B cell (primary cell): ENCODE results near the gene GRK3. TPM values are rescaled to one million over a fixed set of nuclear protein-coding genes. Genes with fewer than 3 reads are reported as not detected.

Source experiments
- ATAC-seq: fragments of 200-7000 bp; cut with Tn5 transposase; one replicate; pipeline ENCODE4 v1.10.0; 2021; ENCODE audit warnings: low read depth, mild to moderate bottlenecking, moderate number of reproducible peaks, moderate library complexity
- CTCF ChIA-PET: fragments of 350-600 bp; sonication (Branson Sonifier 250); formaldehyde crosslinking; loops from one replicate; lab custom pipeline; 2021; ENCODE audit warnings: antibody characterized with exemption, inconsistent platforms; lab: Charles Lee
- POLR2A ChIA-PET: fragments of 350-600 bp; sonication (Branson Sonifier 250); formaldehyde crosslinking; loops from one replicate; lab custom pipeline; 2021; ENCODE audit warnings: antibody characterized with exemption; lab: Charles Lee
- DNase-seq: peaks from one replicate; pipeline ENCODE4 v3.0.0; 2013
- H2AFZ ChIP-seq: 2 replicates; pipeline ENCODE4 v1.6.1; 2012; ENCODE audit warnings: mild to moderate bottlenecking, low read depth, low read length; ENCODE audit not compliant: insufficient read depth, poor library complexity, severe bottlenecking
- H3K27ac ChIP-seq, 2 donors: 1 replicate in 1 of 2; 2 replicates in 1 of 2; pipeline ENCODE4 v1.5.1; 2012 to 2013; ENCODE audit warnings: low read length in 2 of 2, mild to moderate bottlenecking in 2 of 2, moderate library complexity in 1 of 2
- H3K27me3 ChIP-seq, 4 experiments: fragments of 200-600 bp in 1 of 4; sonication (generic) in 1 of 4; replicated peaks in 1 of 4; 1 replicate in 2 of 4; 2 replicates in 2 of 4; pipeline versions ENCODE4 v1.6.1 to v1.7.0; 2013 to 2016; ENCODE audit warnings: low read length in 3 of 4, mild to moderate bottlenecking in 2 of 4, mixed read lengths in 1 of 4, moderate library complexity in 1 of 4; ENCODE audit not compliant: insufficient read depth in 4 of 4, control insufficient read depth in 3 of 4; ENCODE audit errors: control extremely low read depth in 1 of 4
- H3K36me3 ChIP-seq, 2 experiments: replicated peaks in 1 of 2; 1 replicate in 1 of 2; 2 replicates in 1 of 2; pipeline versions ENCODE4 v1.6.1 to v1.7.1; 2013; ENCODE audit warnings: low read length in 1 of 2; ENCODE audit not compliant: insufficient read depth in 2 of 2, control insufficient read depth in 1 of 2; ENCODE audit errors: control extremely low read depth in 1 of 2, extremely low read depth in 1 of 2
- H3K4me1 ChIP-seq, 2 donors: fragments of 200-600 bp in 1 of 2; sonication (generic) in 1 of 2; 1 replicate in 1 of 2; 2 replicates in 1 of 2; pipeline versions ENCODE4 v1.5.1 to v1.6.1; 2013 to 2017; ENCODE audit warnings: low read length in 2 of 2; ENCODE audit not compliant: control insufficient read depth in 2 of 2, insufficient read depth in 2 of 2
- H3K4me2 ChIP-seq: replicated peaks from 2 replicates; pipeline ENCODE3; 2012; ENCODE audit warnings: mild to moderate bottlenecking, low read depth, low read length; ENCODE audit not compliant: poor library complexity, severe bottlenecking
- H3K4me3 ChIP-seq, 5 experiments: fragments of 200-600 bp in 1 of 5; sonication (generic) in 1 of 5; 1 replicate in 3 of 5; 2 replicates in 2 of 5; pipeline versions ENCODE4 v1.5.1 to v1.7.0; 2011 to 2016; ENCODE audit warnings: low read length in 4 of 5, mild to moderate bottlenecking in 4 of 5, low read depth in 2 of 5, control low read depth in 1 of 5, moderate library complexity in 1 of 5; ENCODE audit not compliant: insufficient read depth in 1 of 5; ENCODE audit errors: control extremely low read depth in 1 of 5, extremely low read depth in 1 of 5
- H3K79me2 ChIP-seq: fragments of 200-600 bp; sonication (generic); one replicate; pipeline ENCODE4 v1.6.0; 2016; ENCODE audit warnings: low read length; ENCODE audit not compliant: control insufficient read depth, insufficient read depth
- H3K9ac ChIP-seq: fragments of 200-600 bp; sonication (generic); 2 replicates; pipeline ENCODE4 v1.6.1; 2017; ENCODE audit warnings: mild to moderate bottlenecking, low read length, moderate library complexity
- H3K9me3 ChIP-seq, 3 donors: one replicate each; pipeline versions ENCODE4 v1.6.1 to v1.7.1; 2013; ENCODE audit warnings: low read length in 2 of 3; ENCODE audit not compliant: control insufficient read depth in 2 of 3, insufficient read depth in 1 of 3; ENCODE audit errors: control extremely low read depth in 1 of 3
- H4K20me1 ChIP-seq: 2 replicates; pipeline ENCODE4 v1.6.0; 2012; ENCODE audit warnings: mild to moderate bottlenecking, low read length; ENCODE audit not compliant: insufficient read depth, control insufficient read depth, poor library complexity, severe bottlenecking
- H3K27ac Mint-ChIP-seq: one replicate; pipeline ENCODE4 v1.8.0; 2021; ENCODE audit warnings: mixed read lengths
- H3K27me3 Mint-ChIP-seq: one replicate; pipeline ENCODE4 v1.8.0; 2021; ENCODE audit warnings: mixed read lengths
- H3K4me1 Mint-ChIP-seq: one replicate; pipeline ENCODE4 v1.8.0; 2021; ENCODE audit warnings: mixed read lengths
- H3K4me3 Mint-ChIP-seq: one replicate; pipeline ENCODE4 v1.8.0; 2021; ENCODE audit warnings: mixed read lengths
- H3K9me3 Mint-ChIP-seq: one replicate; pipeline ENCODE4 v1.8.0; 2022; ENCODE audit warnings: mixed read lengths; ENCODE audit not compliant: insufficient read depth
- EZH2 ChIP-seq: IDR thresholded peaks from 2 replicates; pipeline ENCODE4 v1.6.1; 2012; ENCODE audit warnings: borderline replicate concordance, low read depth, mild to moderate bottlenecking, moderate library complexity, low read length; ENCODE audit not compliant: insufficient read depth, poor library complexity, severe bottlenecking
- WGBS: methylation state at CpG from one replicate; pipeline ENCODE4 v1.1.5; 2013; ENCODE audit warnings: missing lambda C conversion rate; ENCODE audit not compliant: insufficient coverage; 5-methylcytosine and 5-hydroxymethylcytosine counted together
- intact Hi-C: fragments of 100-400 bp; cut with micrococcal nuclease; formaldehyde crosslinking; loops from one replicate; pipeline ENCODE4 v1.10.0; 2022
- polyA plus RNA-seq: library from polyadenylated mRNA; depleted of rRNA; stranded (reverse); fragments of >200 nt; gene quantifications from 2 replicates; pipeline ENCODE4 v1.2.3, GENCODE V29; 2012
- total RNA-seq, 2 donors: library from RNA; stranded (reverse); fragments of 120-200 nt in 1 of 2; gene quantifications; 1 replicate in 1 of 2; 2 replicates in 1 of 2; pipeline versions ENCODE4 v1.2.3 to v1.2.4, GENCODE V29; 2013 to 2022
- TF ChIP-seq, protein P1 (sequence below): fragments of 200-600 bp; IDR thresholded peaks from one replicate; pipeline ENCODE4 v1.8.0; 2022; ENCODE audit warnings: antibody characterized with exemption, mild to moderate bottlenecking

The GRK3 gene
- total and polyA plus RNA-seq, 2 donors (not counting 1 experiment from before 2014, with no cell fraction given) = 17.6 to 61.0 TPM

- H3K9me3 Mint-ChIP-seq = no peaks in the 10 kb centered on the region
- no peaks in the 10 kb centered on the region for H3K27me3 Mint-ChIP-seq
- Histone ChIP-seq H3K27ac (no peak overlapping the region), H3K9me3 (no peaks in the 10 kb centered on the region), H3K36me3 (peaks cover 4 to 81% of the 10 kb centered on the region in 2 experiments), H3K4me3 (no peak overlapping the region), H3K4me2 (no peak overlapping the region), H4K20me1 (peaks cover 11% of the 10 kb centered on the region), H3K4me1 (no peaks in the 10 kb centered on the region), H3K9ac (no peak overlapping the region), H2AFZ (no peak overlapping the region), H3K27me3 (no peaks in the 10 kb centered on the region), H3K79me2 (peaks cover 10% of the 10 kb centered on the region)
- no peak overlapping the region for H3K27ac Mint-ChIP-seq
- 100% methylated on average over 5 of the region's 7 CpGs for WGBS
- intact Hi-C loops = no loop called here
- POLR2A ChIA-PET = no interaction called here
- DNase-seq (no peak), ATAC-seq (no peak)
- H3K4me3 Mint-ChIP-seq = no peak overlapping the region
- CTCF ChIA-PET = interaction anchor here (1.6 to 1.7 kb wide), 2 partner anchors 167 to 248 kb away, joined by 4 to 10 read pairs; no protein-coding TSS in a partner anchor
- TF ChIP-seq, protein P1, sequence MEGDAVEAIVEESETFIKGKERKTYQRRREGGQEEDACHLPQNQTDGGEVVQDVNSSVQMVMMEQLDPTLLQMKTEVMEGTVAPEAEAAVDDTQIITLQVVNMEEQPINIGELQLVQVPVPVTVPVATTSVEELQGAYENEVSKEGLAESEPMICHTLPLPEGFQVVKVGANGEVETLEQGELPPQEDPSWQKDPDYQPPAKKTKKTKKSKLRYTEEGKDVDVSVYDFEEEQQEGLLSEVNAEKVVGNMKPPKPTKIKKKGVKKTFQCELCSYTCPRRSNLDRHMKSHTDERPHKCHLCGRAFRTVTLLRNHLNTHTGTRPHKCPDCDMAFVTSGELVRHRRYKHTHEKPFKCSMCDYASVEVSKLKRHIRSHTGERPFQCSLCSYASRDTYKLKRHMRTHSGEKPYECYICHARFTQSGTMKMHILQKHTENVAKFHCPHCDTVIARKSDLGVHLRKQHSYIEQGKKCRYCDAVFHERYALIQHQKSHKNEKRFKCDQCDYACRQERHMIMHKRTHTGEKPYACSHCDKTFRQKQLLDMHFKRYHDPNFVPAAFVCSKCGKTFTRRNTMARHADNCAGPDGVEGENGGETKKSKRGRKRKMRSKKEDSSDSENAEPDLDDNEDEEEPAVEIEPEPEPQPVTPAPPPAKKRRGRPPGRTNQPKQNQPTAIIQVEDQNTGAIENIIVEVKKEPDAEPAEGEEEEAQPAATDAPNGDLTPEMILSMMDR = no peak
- no peak for TF ChIP-seq EZH2
- H3K4me1 Mint-ChIP-seq = peaks cover 2% of the 10 kb centered on the region
Observed at GRCh38 chr22:25710501-25710900, 146.0 kb downstream of the GRK3 start.

GRCh38 chr22:25711491-25711890 lies 147.0 kb downstream of the GRK3 start:
- H3K4me1 ChIP-seq = no peaks in the 10 kb centered on the region
- H3K4me3 Mint-ChIP-seq = no peak overlapping the region
- no peak overlapping the region for H3K27ac Mint-ChIP-seq
- no peak overlapping the region for H3K9ac ChIP-seq
- H3K9me3 ChIP-seq = no peaks in the 10 kb centered on the region
- TF ChIP-seq EZH2 = no peak
- TF ChIP-seq, protein P1 = no peak
- DNase-seq (no peak), ATAC-seq (no peak)
- no peaks in the 10 kb centered on the region for H3K27me3 Mint-ChIP-seq
- intact Hi-C loops = no loop called here
- no CpG with 5 or more reads among the region's 6 CpGs for WGBS
- H3K4me3 ChIP-seq = no peak overlapping the region
- ChIA-PET CTCF (interaction anchor here (1.7 to 2.0 kb wide), 2 partner anchors 9 to 249 kb away, joined by 6 to 10 read pairs; no protein-coding TSS in a partner anchor), POLR2A (no interaction called here)
- no peaks in the 10 kb centered on the region for H3K9me3 Mint-ChIP-seq
- H3K36me3 ChIP-seq = peaks cover 4 to 81% of the 10 kb centered on the region in 2 experiments
- no peak overlapping the region for H2AFZ ChIP-seq
- peaks cover 10% of the 10 kb centered on the region for H4K20me1 ChIP-seq
- H3K4me2 ChIP-seq = no peak overlapping the region
- peaks cover 2% of the 10 kb centered on the region for H3K4me1 Mint-ChIP-seq
- H3K27me3 ChIP-seq = no peaks in the 10 kb centered on the region
- peaks cover 10% of the 10 kb centered on the region for H3K79me2 ChIP-seq
- H3K27ac ChIP-seq = no peak overlapping the region
